Measurements from ENCODE around the gene ME3. TPM values are rescaled to one million over a fixed set of nuclear protein-coding genes. Genes with fewer than 3 reads are reported as not detected.
A peak's percentile ranks its signal among the peaks of the same experiment; 100 is the strongest.

The ME3 gene
- total RNA-seq, 1 experiment from 2014 or later = 35.3 TPM

DNA sequence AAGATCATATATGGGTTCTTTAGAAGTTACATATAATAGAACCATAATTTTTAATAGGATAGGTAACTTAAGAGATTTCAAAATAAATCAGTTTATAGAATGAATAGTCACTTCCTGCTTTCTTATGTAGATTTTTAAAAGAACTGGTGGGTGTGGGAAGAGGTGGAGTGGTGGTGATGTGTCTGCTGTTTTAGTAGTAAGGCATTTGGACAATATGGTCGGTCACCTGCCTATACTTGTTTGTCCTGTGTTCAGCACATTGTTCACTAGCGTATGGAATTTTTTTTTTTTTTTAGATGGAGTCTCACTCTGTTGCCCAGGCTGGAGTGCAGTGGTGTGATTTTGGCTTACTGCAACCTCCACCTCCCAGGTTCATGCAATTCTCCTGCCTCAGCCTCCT is 258.4 kb downstream of the ME3 start:
- Histone ChIP-seq H3K4me3 (ENCODE audit: low read depth in 2 of 2, low read length in 2 of 2) (no peak overlapping the region), H3K36me3 (ENCODE audit: control insufficient read depth, insufficient read depth, low read length) (no peaks in the 10 kb centered on the region), H3K9me3 (ENCODE audit: control insufficient read depth, insufficient read depth, low read depth, low read length) (no peaks in the 10 kb centered on the region), H3K27ac (ENCODE audit: low read length) (no peak overlapping the region), H3K27me3 (ENCODE audit: control insufficient read depth, insufficient read depth, low read length) (no peaks in the 10 kb centered on the region), H3K4me1 (ENCODE audit: control insufficient read depth, insufficient read depth, low read length) (no peaks in the 10 kb centered on the region)
- intact Hi-C loops (cut with micrococcal nuclease; ENCODE audit: unreplicated experiment) (no loop called here), in situ Hi-C loops (cut with HindIII; ENCODE audit: low pct_unique_long_range_greater_than_20kb, low sequenced_read_pairs) (no loop called here)
- TF ChIP-seq SIN3A (IDR thresholded peaks at IDR 0.05; ENCODE audit: borderline replicate concordance, insufficient read depth, low read depth, low read length) (no peak), POLR2AphosphoS5 (IDR thresholded peaks at IDR 0.05; ENCODE audit: low read depth, low read length) (no peak), TCF7L2 (IDR thresholded peaks at IDR 0.05; ENCODE audit: low read depth, low read length) (no peak)
- TF ChIP-seq, protein P1, sequence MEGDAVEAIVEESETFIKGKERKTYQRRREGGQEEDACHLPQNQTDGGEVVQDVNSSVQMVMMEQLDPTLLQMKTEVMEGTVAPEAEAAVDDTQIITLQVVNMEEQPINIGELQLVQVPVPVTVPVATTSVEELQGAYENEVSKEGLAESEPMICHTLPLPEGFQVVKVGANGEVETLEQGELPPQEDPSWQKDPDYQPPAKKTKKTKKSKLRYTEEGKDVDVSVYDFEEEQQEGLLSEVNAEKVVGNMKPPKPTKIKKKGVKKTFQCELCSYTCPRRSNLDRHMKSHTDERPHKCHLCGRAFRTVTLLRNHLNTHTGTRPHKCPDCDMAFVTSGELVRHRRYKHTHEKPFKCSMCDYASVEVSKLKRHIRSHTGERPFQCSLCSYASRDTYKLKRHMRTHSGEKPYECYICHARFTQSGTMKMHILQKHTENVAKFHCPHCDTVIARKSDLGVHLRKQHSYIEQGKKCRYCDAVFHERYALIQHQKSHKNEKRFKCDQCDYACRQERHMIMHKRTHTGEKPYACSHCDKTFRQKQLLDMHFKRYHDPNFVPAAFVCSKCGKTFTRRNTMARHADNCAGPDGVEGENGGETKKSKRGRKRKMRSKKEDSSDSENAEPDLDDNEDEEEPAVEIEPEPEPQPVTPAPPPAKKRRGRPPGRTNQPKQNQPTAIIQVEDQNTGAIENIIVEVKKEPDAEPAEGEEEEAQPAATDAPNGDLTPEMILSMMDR (IDR thresholded peaks at IDR 0.05) = no peak
- TF ChIP-seq, protein P2, sequence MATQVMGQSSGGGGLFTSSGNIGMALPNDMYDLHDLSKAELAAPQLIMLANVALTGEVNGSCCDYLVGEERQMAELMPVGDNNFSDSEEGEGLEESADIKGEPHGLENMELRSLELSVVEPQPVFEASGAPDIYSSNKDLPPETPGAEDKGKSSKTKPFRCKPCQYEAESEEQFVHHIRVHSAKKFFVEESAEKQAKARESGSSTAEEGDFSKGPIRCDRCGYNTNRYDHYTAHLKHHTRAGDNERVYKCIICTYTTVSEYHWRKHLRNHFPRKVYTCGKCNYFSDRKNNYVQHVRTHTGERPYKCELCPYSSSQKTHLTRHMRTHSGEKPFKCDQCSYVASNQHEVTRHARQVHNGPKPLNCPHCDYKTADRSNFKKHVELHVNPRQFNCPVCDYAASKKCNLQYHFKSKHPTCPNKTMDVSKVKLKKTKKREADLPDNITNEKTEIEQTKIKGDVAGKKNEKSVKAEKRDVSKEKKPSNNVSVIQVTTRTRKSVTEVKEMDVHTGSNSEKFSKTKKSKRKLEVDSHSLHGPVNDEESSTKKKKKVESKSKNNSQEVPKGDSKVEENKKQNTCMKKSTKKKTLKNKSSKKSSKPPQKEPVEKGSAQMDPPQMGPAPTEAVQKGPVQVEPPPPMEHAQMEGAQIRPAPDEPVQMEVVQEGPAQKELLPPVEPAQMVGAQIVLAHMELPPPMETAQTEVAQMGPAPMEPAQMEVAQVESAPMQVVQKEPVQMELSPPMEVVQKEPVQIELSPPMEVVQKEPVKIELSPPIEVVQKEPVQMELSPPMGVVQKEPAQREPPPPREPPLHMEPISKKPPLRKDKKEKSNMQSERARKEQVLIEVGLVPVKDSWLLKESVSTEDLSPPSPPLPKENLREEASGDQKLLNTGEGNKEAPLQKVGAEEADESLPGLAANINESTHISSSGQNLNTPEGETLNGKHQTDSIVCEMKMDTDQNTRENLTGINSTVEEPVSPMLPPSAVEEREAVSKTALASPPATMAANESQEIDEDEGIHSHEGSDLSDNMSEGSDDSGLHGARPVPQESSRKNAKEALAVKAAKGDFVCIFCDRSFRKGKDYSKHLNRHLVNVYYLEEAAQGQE (IDR thresholded peaks at IDR 0.05; ENCODE audit: insufficient read depth in 1 of 2, low read depth in 2 of 2, low read length in 1 of 2) = no peak
- POLR2A ChIA-PET = no interaction called here
- no peak for ATAC-seq
- no peak for DNase-seq (ENCODE audit: low read depth, low spot score)
- no TSS peak for BruUV-seq (replicated peaks)
- CTCF ChIA-PET = no interaction called here

DNA sequence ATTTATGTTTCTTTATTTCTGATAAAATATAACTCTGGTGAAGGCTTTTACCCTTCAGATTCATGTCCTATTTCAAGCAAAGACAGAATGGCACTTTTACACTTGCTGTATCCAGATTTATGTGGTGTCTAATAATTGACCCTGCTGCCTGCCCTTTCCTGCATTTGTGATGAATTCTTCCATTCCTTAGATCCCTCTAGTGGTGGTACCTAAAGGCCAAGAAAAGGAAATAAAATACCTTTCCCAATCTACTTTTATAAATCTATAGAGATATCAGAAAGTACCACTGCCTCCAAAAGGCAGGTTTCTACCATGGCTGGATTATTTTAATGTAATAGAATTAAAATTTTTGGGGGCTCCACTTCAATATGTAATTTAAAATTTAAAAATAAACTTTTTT is 263.6 kb downstream of the ME3 start:
- Histone ChIP-seq H3K4me1 (ENCODE audit: control insufficient read depth, insufficient read depth, low read length) (no peaks in the 10 kb centered on the region), H3K27me3 (ENCODE audit: control insufficient read depth, insufficient read depth, low read length) (no peaks in the 10 kb centered on the region), H3K4me3 (ENCODE audit: low read depth in 2 of 2, low read length in 2 of 2) (no peak overlapping the region), H3K27ac (ENCODE audit: low read length) (no peak overlapping the region), H3K9me3 (ENCODE audit: control insufficient read depth, insufficient read depth, low read depth, low read length) (no peaks in the 10 kb centered on the region), H3K36me3 (ENCODE audit: control insufficient read depth, insufficient read depth, low read length) (no peaks in the 10 kb centered on the region)
- DNase-seq (ENCODE audit: low read depth, low spot score) = no peak
- ATAC-seq = no peak
- ChIA-PET POLR2A (no interaction called here), CTCF (no interaction called here)
- TF ChIP-seq TCF7L2 (IDR thresholded peaks at IDR 0.05; ENCODE audit: low read depth, low read length) = no peak
- TF ChIP-seq, protein P1 (IDR thresholded peaks at IDR 0.05) = peak; percentile 50; the same call in 1 of the 2 replicates
- BruUV-seq (replicated peaks) = no TSS peak
- intact Hi-C loops (cut with micrococcal nuclease; ENCODE audit: unreplicated experiment) = no loop called here
- in situ Hi-C loops (cut with HindIII; ENCODE audit: low pct_unique_long_range_greater_than_20kb, low sequenced_read_pairs) = no loop called here
